ENCODE results near the gene DGKI. TPM values are rescaled to one million over a fixed set of nuclear protein-coding genes. Genes with fewer than 3 reads are reported as not detected.

DGKI gene
- total RNA-seq, 1 experiment from 2014 or later: 0.15 TPM

DNA sequence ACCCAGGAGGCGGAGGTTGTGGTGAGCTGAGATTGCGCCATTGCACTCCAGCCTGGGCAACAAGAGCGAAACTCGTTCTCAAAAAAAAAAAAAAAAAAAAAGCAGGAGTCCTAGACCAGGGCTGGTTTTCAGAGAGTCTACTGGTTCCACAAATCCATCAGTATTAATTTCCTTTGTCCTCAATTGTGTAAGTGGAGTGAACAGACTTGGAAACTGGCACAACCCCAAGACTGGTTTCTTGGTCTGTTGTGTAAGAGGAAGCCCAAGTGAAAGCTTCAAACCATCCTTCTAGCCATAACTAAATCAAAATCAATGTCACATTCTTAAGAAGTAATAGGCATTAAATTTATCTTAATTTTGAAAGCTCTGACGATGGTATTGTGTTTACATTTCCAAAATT, 213.6 kb downstream of the DGKI start:
- no peak overlapping the region for H3K4me3 ChIP-seq (replicated peaks in 1 of 2; ENCODE audit: low read depth in 1 of 2, low read length in 2 of 2)
- CTCF ChIA-PET: no interaction called here
- no peak overlapping the region for H2AFZ ChIP-seq (ENCODE audit: low read depth, low read length, poor library complexity, severe bottlenecking)
- H3K9me2 ChIP-seq (ENCODE audit: insufficient read depth): no peaks in the 10 kb centered on the region
- H3K36me3 ChIP-seq (ENCODE audit: control insufficient read depth in 1 of 2, insufficient read depth in 2 of 2, low read length in 2 of 2): no peaks in the 10 kb centered on the region
- no peaks in the 10 kb centered on the region for H3K79me2 ChIP-seq (ENCODE audit: insufficient read depth, low read length)
- H3K9ac ChIP-seq (ENCODE audit: low read length): no peak overlapping the region
- no peaks in the 10 kb centered on the region for H3K9me3 ChIP-seq (ENCODE audit: control insufficient read depth in 1 of 2, insufficient read depth in 1 of 2, low read depth in 1 of 2, low read length in 2 of 2)
- POLR2A ChIA-PET: no interaction called here
- intact Hi-C loops (cut with micrococcal nuclease): no loop called here
- RAD21 ChIA-PET (ENCODE audit: low non-redundant PET in 1 of 2, low total read pairs in 2 of 2, uncharacterized antibody in 2 of 2, unreplicated experiment in 2 of 2): no interaction called here
- TF ChIP-seq ELF1 (IDR thresholded peaks at IDR 0.05; ENCODE audit: borderline replicate concordance, low read depth): no peak
- TF ChIP-seq RAD21 (IDR thresholded peaks at IDR 0.05; ENCODE audit: low read depth): no peak
- TF ChIP-seq CEBPB (IDR thresholded peaks at IDR 0.05; ENCODE audit: low read depth): no peak
- no peak for TF ChIP-seq TCF7L2 (IDR thresholded peaks at IDR 0.05; ENCODE audit: borderline replicate concordance, extremely low read depth, insufficient read depth, insufficient read length)
- no peak for TF ChIP-seq ZFX (IDR thresholded peaks at IDR 0.05)
- TF ChIP-seq ZNF274 (IDR thresholded peaks at IDR 0.05; ENCODE audit: low read depth, low read length): no peak
- TF ChIP-seq SRF (IDR thresholded peaks at IDR 0.05; ENCODE audit: low read depth): no peak
- TF ChIP-seq, protein P1, sequence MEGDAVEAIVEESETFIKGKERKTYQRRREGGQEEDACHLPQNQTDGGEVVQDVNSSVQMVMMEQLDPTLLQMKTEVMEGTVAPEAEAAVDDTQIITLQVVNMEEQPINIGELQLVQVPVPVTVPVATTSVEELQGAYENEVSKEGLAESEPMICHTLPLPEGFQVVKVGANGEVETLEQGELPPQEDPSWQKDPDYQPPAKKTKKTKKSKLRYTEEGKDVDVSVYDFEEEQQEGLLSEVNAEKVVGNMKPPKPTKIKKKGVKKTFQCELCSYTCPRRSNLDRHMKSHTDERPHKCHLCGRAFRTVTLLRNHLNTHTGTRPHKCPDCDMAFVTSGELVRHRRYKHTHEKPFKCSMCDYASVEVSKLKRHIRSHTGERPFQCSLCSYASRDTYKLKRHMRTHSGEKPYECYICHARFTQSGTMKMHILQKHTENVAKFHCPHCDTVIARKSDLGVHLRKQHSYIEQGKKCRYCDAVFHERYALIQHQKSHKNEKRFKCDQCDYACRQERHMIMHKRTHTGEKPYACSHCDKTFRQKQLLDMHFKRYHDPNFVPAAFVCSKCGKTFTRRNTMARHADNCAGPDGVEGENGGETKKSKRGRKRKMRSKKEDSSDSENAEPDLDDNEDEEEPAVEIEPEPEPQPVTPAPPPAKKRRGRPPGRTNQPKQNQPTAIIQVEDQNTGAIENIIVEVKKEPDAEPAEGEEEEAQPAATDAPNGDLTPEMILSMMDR (IDR thresholded peaks at IDR 0.05 in 2 of 3, conservative IDR thresholded peaks at IDR 0.05 in 1 of 3; ENCODE audit: borderline replicate concordance in 1 of 3, insufficient read depth in 1 of 3, low read depth in 2 of 3, low read length in 2 of 3): no peak
- no peak for TF ChIP-seq SP1 (IDR thresholded peaks at IDR 0.05; ENCODE audit: low read depth)
- TF ChIP-seq JUND (IDR thresholded peaks at IDR 0.05): no peak
- TF ChIP-seq, protein P2, sequence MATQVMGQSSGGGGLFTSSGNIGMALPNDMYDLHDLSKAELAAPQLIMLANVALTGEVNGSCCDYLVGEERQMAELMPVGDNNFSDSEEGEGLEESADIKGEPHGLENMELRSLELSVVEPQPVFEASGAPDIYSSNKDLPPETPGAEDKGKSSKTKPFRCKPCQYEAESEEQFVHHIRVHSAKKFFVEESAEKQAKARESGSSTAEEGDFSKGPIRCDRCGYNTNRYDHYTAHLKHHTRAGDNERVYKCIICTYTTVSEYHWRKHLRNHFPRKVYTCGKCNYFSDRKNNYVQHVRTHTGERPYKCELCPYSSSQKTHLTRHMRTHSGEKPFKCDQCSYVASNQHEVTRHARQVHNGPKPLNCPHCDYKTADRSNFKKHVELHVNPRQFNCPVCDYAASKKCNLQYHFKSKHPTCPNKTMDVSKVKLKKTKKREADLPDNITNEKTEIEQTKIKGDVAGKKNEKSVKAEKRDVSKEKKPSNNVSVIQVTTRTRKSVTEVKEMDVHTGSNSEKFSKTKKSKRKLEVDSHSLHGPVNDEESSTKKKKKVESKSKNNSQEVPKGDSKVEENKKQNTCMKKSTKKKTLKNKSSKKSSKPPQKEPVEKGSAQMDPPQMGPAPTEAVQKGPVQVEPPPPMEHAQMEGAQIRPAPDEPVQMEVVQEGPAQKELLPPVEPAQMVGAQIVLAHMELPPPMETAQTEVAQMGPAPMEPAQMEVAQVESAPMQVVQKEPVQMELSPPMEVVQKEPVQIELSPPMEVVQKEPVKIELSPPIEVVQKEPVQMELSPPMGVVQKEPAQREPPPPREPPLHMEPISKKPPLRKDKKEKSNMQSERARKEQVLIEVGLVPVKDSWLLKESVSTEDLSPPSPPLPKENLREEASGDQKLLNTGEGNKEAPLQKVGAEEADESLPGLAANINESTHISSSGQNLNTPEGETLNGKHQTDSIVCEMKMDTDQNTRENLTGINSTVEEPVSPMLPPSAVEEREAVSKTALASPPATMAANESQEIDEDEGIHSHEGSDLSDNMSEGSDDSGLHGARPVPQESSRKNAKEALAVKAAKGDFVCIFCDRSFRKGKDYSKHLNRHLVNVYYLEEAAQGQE (IDR thresholded peaks at IDR 0.05; ENCODE audit: low read depth): no peak
- no peak for TF ChIP-seq CBX3 (IDR thresholded peaks at IDR 0.05; ENCODE audit: low read depth)
- no peak for TF ChIP-seq SIN3A (IDR thresholded peaks at IDR 0.05; ENCODE audit: low read depth)
- no peak for TF ChIP-seq EZH2phosphoT487 (IDR thresholded peaks at IDR 0.05; ENCODE audit: borderline replicate concordance)
- TF ChIP-seq FOSL1 (IDR thresholded peaks at IDR 0.05; ENCODE audit: low read depth): no peak
- DNase-seq (ENCODE audit: low read depth, low spot score): no peak
- H3K4me2 ChIP-seq (ENCODE audit: low read length): no peak overlapping the region
- H4K20me1 ChIP-seq (ENCODE audit: insufficient read depth): no peaks in the 10 kb centered on the region
- peaks cover 11% of the 10 kb centered on the region for H3K27me3 ChIP-seq (ENCODE audit: insufficient read depth, low read length)
- no peak overlapping the region for H3K27ac ChIP-seq (ENCODE audit: low read depth, low read length)
- H3K4me1 ChIP-seq (ENCODE audit: control insufficient read depth in 1 of 2, insufficient read depth in 2 of 2, low read length in 2 of 2): no peaks in the 10 kb centered on the region
- BruUV-seq (replicated peaks): no TSS peak
- no peak for ATAC-seq

Data from HCT116 (cell line).